AG04450 (cell line): Measurements from ENCODE around the gene GHRH. TPM values are rescaled to one million over a fixed set of nuclear protein-coding genes. Genes with fewer than 3 reads are reported as not detected.

Experiments used
- CTCF ChIA-PET: fragments of 300-600, 350-600 bp; formaldehyde crosslinking; extraction: SDS; loops from one replicate; lab custom pipeline; 2022; ENCODE audit warnings: antibody characterized with exemption, inconsistent platforms; lab: Charles Lee
- POLR2A ChIA-PET: fragments of 350-600 bp; formaldehyde crosslinking; extraction: SDS; loops from one replicate; lab custom pipeline; 2021; ENCODE audit warnings: antibody characterized with exemption, inconsistent platforms; lab: Yijun Ruan, JAX
- DNase-seq: peaks from one replicate; pipeline ENCODE4 v3.0.0-alpha.2; 2011; ENCODE audit warnings: low read depth, low spot score
- H3K27ac ChIP-seq: one replicate; pipeline ENCODE4 v1.5.1; 2012; ENCODE audit warnings: low read depth, low read length, control low read depth
- H3K27me3 ChIP-seq: one replicate; pipeline ENCODE4 v1.6.0; 2012; ENCODE audit warnings: low read length; ENCODE audit not compliant: control insufficient read depth, insufficient read depth
- H3K4me3 ChIP-seq: 2 replicates; pipeline ENCODE4 v1.5.1; 2011; ENCODE audit warnings: mild to moderate bottlenecking, low read depth, low read length, control low read depth
- H3K9me3 ChIP-seq: 2 replicates; pipeline ENCODE4 v1.5.1; 2012; ENCODE audit warnings: low read length; ENCODE audit not compliant: control insufficient read depth, insufficient read depth
- polyA minus RNA-seq: library from RNA; depleted of rRNA, polyadenylated mRNA; stranded (reverse); fragments of >200 nt; gene quantifications from 2 replicates; pipeline ENCODE4 v1.2.3, GENCODE V29; 2011; rRNA and poly(A)+ RNA removed
- polyA plus RNA-seq: library from polyadenylated mRNA; depleted of rRNA; stranded (reverse); fragments of >200 nt; gene quantifications from 2 replicates; pipeline ENCODE4 v1.2.3, GENCODE V29; 2011; rRNA removed
- TF ChIP-seq, protein P1 (sequence below): IDR thresholded peaks from 2 replicates; pipeline ENCODE4 v1.5.1; 2011; ENCODE audit warnings: low read depth, low read length, control low read depth, inconsistent platforms

Gene GHRH, protein sequence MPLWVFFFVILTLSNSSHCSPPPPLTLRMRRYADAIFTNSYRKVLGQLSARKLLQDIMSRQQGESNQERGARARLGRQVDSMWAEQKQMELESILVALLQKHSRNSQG
- polyA plus RNA-seq (not detected in 2 replicates), polyA minus RNA-seq (not detected in 2 replicates)

DNA sequence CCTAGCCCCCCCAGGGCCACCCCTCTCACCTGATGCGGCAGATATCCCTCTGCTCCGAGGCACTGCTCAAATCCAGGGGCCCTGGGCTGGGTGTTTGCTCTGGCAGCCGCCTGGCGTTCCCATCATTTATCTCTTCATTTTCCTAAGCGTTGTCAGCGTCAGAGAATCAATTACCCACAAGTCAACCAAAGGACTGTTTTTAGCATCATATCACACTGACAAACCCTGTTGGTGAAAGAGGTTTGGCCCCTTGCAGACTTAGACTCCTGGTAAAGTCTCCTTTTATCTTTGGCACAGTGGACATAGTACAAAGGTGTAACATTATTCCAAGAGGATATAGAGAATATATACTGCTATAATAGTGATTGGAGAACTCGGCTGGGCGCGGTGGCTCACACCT is at the start of gene GHRH:
Gene GHRH (minus strand): TSS at position 101 of the 400 bp plus-strand sequence. CDS start 4,925 bp downstream, outside the sequence.
- Histone ChIP-seq H3K9me3 (no peaks in the 10 kb centered on the region), H3K4me3 (no peak within 1 kb of the TSS), H3K27ac (no peak within 1 kb of the TSS), H3K27me3 (peaks cover 33% of the 10 kb centered on the region)
- DNase-seq = no peak
- ChIA-PET POLR2A (no interaction called here), CTCF (no interaction called here)
- TF ChIP-seq, protein P1, sequence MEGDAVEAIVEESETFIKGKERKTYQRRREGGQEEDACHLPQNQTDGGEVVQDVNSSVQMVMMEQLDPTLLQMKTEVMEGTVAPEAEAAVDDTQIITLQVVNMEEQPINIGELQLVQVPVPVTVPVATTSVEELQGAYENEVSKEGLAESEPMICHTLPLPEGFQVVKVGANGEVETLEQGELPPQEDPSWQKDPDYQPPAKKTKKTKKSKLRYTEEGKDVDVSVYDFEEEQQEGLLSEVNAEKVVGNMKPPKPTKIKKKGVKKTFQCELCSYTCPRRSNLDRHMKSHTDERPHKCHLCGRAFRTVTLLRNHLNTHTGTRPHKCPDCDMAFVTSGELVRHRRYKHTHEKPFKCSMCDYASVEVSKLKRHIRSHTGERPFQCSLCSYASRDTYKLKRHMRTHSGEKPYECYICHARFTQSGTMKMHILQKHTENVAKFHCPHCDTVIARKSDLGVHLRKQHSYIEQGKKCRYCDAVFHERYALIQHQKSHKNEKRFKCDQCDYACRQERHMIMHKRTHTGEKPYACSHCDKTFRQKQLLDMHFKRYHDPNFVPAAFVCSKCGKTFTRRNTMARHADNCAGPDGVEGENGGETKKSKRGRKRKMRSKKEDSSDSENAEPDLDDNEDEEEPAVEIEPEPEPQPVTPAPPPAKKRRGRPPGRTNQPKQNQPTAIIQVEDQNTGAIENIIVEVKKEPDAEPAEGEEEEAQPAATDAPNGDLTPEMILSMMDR = no peak

DNA sequence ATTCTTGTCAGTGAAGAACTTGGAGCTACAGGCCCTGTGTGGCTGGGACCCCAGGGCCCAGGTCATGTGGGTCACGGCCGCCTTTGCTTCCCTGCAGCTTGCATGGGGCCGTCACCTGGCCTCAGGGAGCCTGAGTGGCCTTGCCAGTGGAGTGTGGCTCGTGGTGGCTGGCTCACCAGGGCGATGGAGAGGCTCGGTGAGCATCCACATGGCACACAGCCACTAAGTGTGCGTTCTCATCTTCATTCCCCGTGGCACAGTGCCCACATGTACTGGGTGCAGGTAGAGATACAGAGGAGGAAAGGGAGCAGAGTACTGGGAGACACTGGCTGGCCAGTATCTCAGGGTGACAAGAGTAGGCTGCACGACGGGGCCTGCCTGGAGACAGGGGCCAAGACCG is 49.3 kb upstream of the GHRH start:
- H3K27me3 ChIP-seq = no peaks in the 10 kb centered on the region
- no peak overlapping the region for H3K27ac ChIP-seq
- no peaks in the 10 kb centered on the region for H3K9me3 ChIP-seq
- H3K4me3 ChIP-seq = no peak overlapping the region
- TF ChIP-seq, protein P1 = no peak
- CTCF ChIA-PET = no interaction called here
- DNase-seq = no peak
- POLR2A ChIA-PET = no interaction called here

DNA sequence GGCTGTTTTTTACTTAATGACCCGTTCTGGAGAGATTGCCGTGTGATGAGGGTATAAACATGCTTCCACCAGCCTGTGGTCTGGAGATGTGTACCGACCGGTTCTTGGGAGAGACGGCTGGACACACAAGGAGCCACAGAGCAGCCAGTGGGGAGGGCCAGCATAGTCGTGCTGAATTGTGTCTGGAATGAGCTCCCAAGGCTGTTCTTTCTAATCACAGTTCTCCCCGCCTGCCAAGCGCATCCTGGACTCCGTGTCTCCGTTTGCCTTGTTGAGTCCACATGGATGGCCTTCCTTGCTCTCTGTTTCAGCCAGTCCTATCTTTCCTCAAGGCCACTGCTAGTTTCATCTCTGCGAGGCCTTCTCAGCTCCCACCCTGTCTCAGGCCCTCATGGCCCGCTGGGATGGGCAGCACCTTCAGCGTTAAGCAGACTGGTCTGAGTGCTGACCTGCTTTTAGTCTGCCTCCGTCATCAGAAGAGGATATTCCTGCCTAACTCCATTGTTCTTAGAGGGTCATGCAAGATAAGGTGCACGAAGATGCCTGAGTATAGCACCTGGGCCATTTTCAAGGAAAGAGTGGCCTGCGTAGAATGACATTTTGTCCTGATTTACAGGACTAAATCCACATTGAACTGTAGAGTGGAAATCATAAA is 48.4 kb upstream of the GHRH start:
- DNase-seq = no peak
- H3K27me3 ChIP-seq = no peaks in the 10 kb centered on the region
- H3K27ac ChIP-seq = no peak overlapping the region
- TF ChIP-seq, protein P1 = no peak
- H3K9me3 ChIP-seq = no peaks in the 10 kb centered on the region
- no peak overlapping the region for H3K4me3 ChIP-seq
- POLR2A ChIA-PET = no interaction called here
- CTCF ChIA-PET = no interaction called here

DNA sequence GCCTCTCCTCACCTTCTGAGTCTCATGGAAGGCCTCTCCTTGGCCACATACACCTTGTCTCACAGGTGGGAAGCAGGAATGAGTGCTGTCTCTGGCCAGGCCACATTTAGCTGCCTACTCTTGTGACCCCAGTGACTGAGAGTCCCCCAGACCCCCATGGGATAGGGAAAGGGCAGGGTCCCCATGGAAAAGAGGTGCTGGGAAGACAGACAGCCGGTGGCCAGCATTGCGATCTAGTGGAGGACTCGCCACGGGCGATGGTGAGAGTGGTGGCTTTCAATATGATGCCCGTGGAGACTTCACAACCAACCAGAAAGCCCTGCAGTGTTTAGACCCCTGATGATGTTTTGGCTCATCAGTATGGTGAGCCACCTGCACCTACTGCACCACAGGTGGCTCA is 47.7 kb upstream of the GHRH start:
- DNase-seq = no peak
- H3K4me3 ChIP-seq = no peak overlapping the region
- H3K27ac ChIP-seq = no peak overlapping the region
- H3K9me3 ChIP-seq = no peaks in the 10 kb centered on the region
- ChIA-PET POLR2A (no interaction called here), CTCF (no interaction called here)
- no peaks in the 10 kb centered on the region for H3K27me3 ChIP-seq
- TF ChIP-seq, protein P1 = no peak
